CD4-positive, alpha-beta T cell treated with Interleukin-10 for 1 hour (primary cell): ENCODE measurements around the gene SUSD6.

Experiments
- DNase-seq: peaks from one replicate; pipeline ENCODE4 v3.0.0-alpha.2; 2020

The SUSD6 gene

GRCh38 chr14:69675245-69675583, 63.8 kb downstream of the SUSD6 start:
- no peak for DNase-seq

- no peak for DNase-seq
Observed at GRCh38 chr14:69675877-69676416, 64.6 kb downstream of the SUSD6 start.

- DNase-seq = no peak
Observed at GRCh38 chr14:69676723-69677122, 65.3 kb downstream of the SUSD6 start.

- DNase-seq = no peak
Observed at GRCh38 chr14:69680297-69680696, 68.9 kb downstream of the SUSD6 start.

GRCh38 chr14:69682136-69682535, 70.7 kb downstream of the SUSD6 start:
- DNase-seq = no peak

- peak; percentile 45 for DNase-seq
Observed at GRCh38 chr14:69682621-69683263, 71.3 kb downstream of the SUSD6 start.

- DNase-seq = no peak
Observed at GRCh38 chr14:69683971-69684370, 72.6 kb downstream of the SUSD6 start.

GRCh38 chr14:69684461-69685217, 73.2 kb downstream of the SUSD6 start:
- no peak for DNase-seq

GRCh38 chr14:69685218-69685616, 73.8 kb downstream of the SUSD6 start:
- peak; percentile 32 for DNase-seq

GRCh38 chr14:69685716-69686115, 74.3 kb downstream of the SUSD6 start:
- DNase-seq = no peak

GRCh38 chr14:69687606-69688298, 76.4 kb downstream of the SUSD6 start:
- DNase-seq = no peak

- no peak for DNase-seq
Observed at GRCh38 chr14:69688299-69688649, 76.9 kb downstream of the SUSD6 start.

GRCh38 chr14:69690042-69690441, 78.6 kb downstream of the SUSD6 start:
- no peak for DNase-seq

- no peak for DNase-seq
Observed at GRCh38 chr14:69692594-69692993, 81.2 kb downstream of the SUSD6 start.

GRCh38 chr14:69693145-69693544, 81.7 kb downstream of the SUSD6 start:
- no peak for DNase-seq

GRCh38 chr14:69693801-69694729, 82.7 kb downstream of the SUSD6 start:
- no peak for DNase-seq

- DNase-seq = no peak
Observed at GRCh38 chr14:69694730-69695281, 83.4 kb downstream of the SUSD6 start.

GRCh38 chr14:69695322-69696203, 84.2 kb downstream of the SUSD6 start:
- no peak for DNase-seq

- no peak for DNase-seq
Observed at GRCh38 chr14:69696204-69696527, 84.8 kb downstream of the SUSD6 start.

GRCh38 chr14:69696633-69697557, 85.5 kb downstream of the SUSD6 start:
- peak; percentile 65 for DNase-seq
